Measurements from ENCODE around the gene TM4SF4. TPM values are rescaled to one million over a fixed set of nuclear protein-coding genes. Genes with fewer than 3 reads are reported as not detected.
A peak's percentile ranks its signal among the peaks of the same experiment; 100 is the strongest.

The TM4SF4 gene
- total RNA-seq, 1 donor from 2014 or later, result not detected

DNA sequence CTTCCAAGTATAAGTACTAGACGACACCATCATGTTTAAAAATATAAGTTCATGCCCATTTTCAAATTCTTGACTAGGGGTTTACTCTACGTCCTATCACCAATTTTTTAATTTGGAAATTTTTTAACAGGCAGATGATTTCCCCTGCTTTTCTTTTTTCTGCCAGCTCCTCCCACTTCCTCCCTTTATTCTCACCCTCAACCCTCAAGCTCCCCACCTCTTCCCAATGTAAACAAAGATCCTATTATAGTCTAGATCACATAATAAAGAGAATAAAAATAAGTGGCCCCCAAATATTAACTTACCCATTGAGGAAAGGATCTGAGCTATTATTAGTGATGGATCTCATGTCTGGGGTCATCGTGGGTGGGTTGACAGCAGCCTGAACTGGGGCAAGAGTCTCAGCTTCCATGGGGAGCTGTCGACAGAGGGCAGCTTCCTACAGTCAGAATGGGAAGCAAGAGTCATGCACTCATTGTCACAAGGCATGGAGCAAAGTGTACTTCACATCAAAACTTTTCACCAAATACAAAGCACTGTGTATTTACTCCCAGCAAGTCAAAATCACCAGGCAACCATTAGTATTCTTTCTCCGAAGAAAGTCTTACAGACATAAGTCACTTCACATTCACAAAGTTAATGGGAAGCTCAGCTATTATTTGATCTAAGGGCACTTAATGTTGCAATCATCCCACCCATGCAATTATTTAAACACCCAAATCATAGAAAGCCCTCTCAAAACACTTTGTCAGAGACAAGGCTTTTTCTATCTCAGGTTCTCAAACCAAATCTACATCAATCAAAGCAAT is 53.2 kb downstream of the TM4SF4 start:
- Histone ChIP-seq H3K27ac (ENCODE audit: low read depth, low read length) (no peak overlapping the region), H3K36me3 (ENCODE audit: insufficient read depth, low read length) (peaks cover 20% of the 10 kb centered on the region), H3K4me1 (ENCODE audit: insufficient read depth, low read length) (peaks cover 11% of the 10 kb centered on the region), H3K4me3 (ENCODE audit: insufficient read depth, low read depth, low read length) (no peak overlapping the region), H3K9me3 (ENCODE audit: insufficient read depth, low read depth, low read length) (no peaks in the 10 kb centered on the region), H3K79me2 (ENCODE audit: insufficient read depth, low read length) (peaks cover 58% of the 10 kb centered on the region), H3K4me2 (ENCODE audit: low read length) (no peak overlapping the region), H2AFZ (ENCODE audit: low read depth, low read length) (no peak overlapping the region), H3K27me3 (ENCODE audit: insufficient read depth, low read length) (no peaks in the 10 kb centered on the region), H3K9ac (ENCODE audit: low read length) (no peak overlapping the region), H4K20me1 (ENCODE audit: insufficient read depth, low read length) (peaks cover 20% of the 10 kb centered on the region)
- Mint-ChIP-seq H3K4me1 (ENCODE audit: low read depth, unreplicated experiment) (peaks cover 29% of the 10 kb centered on the region), H3K36me3 (ENCODE audit: low read depth, unreplicated experiment) (peaks cover 17% of the 10 kb centered on the region), H3K9me3 (ENCODE audit: unreplicated experiment) (no peaks in the 10 kb centered on the region), H3K27ac (ENCODE audit: unreplicated experiment) (peak overlapping the region; percentile 67), H3K27me3 (ENCODE audit: low read depth, unreplicated experiment) (no peaks in the 10 kb centered on the region), H3K4me3 (ENCODE audit: unreplicated experiment) (no peak overlapping the region)
- no peak for DNase-seq (ENCODE audit: low read depth)
- FAIRE-seq, result no peak
- TF ChIP-seq, protein P1, sequence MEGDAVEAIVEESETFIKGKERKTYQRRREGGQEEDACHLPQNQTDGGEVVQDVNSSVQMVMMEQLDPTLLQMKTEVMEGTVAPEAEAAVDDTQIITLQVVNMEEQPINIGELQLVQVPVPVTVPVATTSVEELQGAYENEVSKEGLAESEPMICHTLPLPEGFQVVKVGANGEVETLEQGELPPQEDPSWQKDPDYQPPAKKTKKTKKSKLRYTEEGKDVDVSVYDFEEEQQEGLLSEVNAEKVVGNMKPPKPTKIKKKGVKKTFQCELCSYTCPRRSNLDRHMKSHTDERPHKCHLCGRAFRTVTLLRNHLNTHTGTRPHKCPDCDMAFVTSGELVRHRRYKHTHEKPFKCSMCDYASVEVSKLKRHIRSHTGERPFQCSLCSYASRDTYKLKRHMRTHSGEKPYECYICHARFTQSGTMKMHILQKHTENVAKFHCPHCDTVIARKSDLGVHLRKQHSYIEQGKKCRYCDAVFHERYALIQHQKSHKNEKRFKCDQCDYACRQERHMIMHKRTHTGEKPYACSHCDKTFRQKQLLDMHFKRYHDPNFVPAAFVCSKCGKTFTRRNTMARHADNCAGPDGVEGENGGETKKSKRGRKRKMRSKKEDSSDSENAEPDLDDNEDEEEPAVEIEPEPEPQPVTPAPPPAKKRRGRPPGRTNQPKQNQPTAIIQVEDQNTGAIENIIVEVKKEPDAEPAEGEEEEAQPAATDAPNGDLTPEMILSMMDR (IDR thresholded peaks at IDR 0.05; ENCODE audit: insufficient read depth, low read depth, low read length), result peak; percentile 18
- no peak for TF ChIP-seq EZH2 (IDR thresholded peaks at IDR 0.05; ENCODE audit: insufficient read depth, low read length)

- TF ChIP-seq, protein P1 (IDR thresholded peaks at IDR 0.05; ENCODE audit: insufficient read depth, low read depth, low read length), result no peak
- Histone ChIP-seq H3K4me3 (ENCODE audit: insufficient read depth, low read depth, low read length) (no peak overlapping the region), H3K79me2 (ENCODE audit: insufficient read depth, low read length) (peaks cover 64% of the 10 kb centered on the region), H3K4me1 (ENCODE audit: insufficient read depth, low read length) (peaks cover 14% of the 10 kb centered on the region), H3K4me2 (ENCODE audit: low read length) (no peak overlapping the region), H3K27me3 (ENCODE audit: insufficient read depth, low read length) (no peaks in the 10 kb centered on the region), H4K20me1 (ENCODE audit: insufficient read depth, low read length) (peaks cover 22% of the 10 kb centered on the region), H2AFZ (ENCODE audit: low read depth, low read length) (no peak overlapping the region), H3K36me3 (ENCODE audit: insufficient read depth, low read length) (peaks cover 24% of the 10 kb centered on the region), H3K9ac (ENCODE audit: low read length) (no peak overlapping the region), H3K27ac (ENCODE audit: low read depth, low read length) (no peak overlapping the region), H3K9me3 (ENCODE audit: insufficient read depth, low read depth, low read length) (no peaks in the 10 kb centered on the region)
- Mint-ChIP-seq H3K27me3 (ENCODE audit: low read depth, unreplicated experiment) (no peaks in the 10 kb centered on the region), H3K9me3 (ENCODE audit: unreplicated experiment) (no peaks in the 10 kb centered on the region), H3K36me3 (ENCODE audit: low read depth, unreplicated experiment) (peaks cover 17% of the 10 kb centered on the region), H3K4me3 (ENCODE audit: unreplicated experiment) (no peak overlapping the region), H3K4me1 (ENCODE audit: low read depth, unreplicated experiment) (peaks cover 34% of the 10 kb centered on the region), H3K27ac (ENCODE audit: unreplicated experiment) (peak overlapping the region; percentile 64)
- FAIRE-seq (no peak), DNase-seq (ENCODE audit: low read depth) (no peak)
These were observed 53.8 kb downstream of the TM4SF4 start for GRCh38 chr3:149528340-149528650.

DNA sequence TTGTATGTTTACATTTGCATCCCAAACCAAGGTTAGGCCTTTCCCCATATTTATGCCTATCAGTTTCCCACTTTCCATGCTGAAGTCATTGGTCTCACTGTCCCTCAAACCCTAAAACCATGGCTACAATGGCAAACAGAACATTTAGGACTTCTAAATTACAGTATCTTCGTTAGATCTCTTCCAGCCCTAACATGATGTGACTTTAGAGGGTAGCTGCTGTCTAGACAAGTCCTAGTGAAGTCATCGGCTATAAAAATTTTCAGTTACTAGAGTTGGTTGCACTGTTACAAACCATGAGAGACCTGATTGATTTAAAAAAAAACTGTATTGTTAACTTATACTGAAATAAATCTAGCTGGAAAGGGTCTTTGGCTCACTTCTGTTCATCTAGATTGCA is 54.6 kb downstream of the TM4SF4 start:
- no peak overlapping the region for H3K9ac ChIP-seq (ENCODE audit: low read length)
- H3K4me3 Mint-ChIP-seq (ENCODE audit: unreplicated experiment), result no peak overlapping the region
- no peaks in the 10 kb centered on the region for H3K27me3 Mint-ChIP-seq (ENCODE audit: low read depth, unreplicated experiment)
- no peak overlapping the region for H3K27ac ChIP-seq (ENCODE audit: low read depth, low read length)
- H4K20me1 ChIP-seq (ENCODE audit: insufficient read depth, low read length), result peaks cover 16% of the 10 kb centered on the region
- TF ChIP-seq, protein P1 (IDR thresholded peaks at IDR 0.05; ENCODE audit: insufficient read depth, low read depth, low read length), result no peak
- TF ChIP-seq EZH2 (IDR thresholded peaks at IDR 0.05; ENCODE audit: insufficient read depth, low read length), result no peak
- H3K4me1 ChIP-seq (ENCODE audit: insufficient read depth, low read length), result peaks cover 15% of the 10 kb centered on the region
- peaks cover 11% of the 10 kb centered on the region for H3K36me3 Mint-ChIP-seq (ENCODE audit: low read depth, unreplicated experiment)
- H2AFZ ChIP-seq (ENCODE audit: low read depth, low read length), result no peak overlapping the region
- H3K4me1 Mint-ChIP-seq (ENCODE audit: low read depth, unreplicated experiment), result peaks cover 40% of the 10 kb centered on the region
- no peaks in the 10 kb centered on the region for H3K9me3 ChIP-seq (ENCODE audit: insufficient read depth, low read depth, low read length)
- no peak overlapping the region for H3K4me3 ChIP-seq (ENCODE audit: insufficient read depth, low read depth, low read length)
- FAIRE-seq (no peak), DNase-seq (ENCODE audit: low read depth) (no peak)
- peaks cover 19% of the 10 kb centered on the region for H3K36me3 ChIP-seq (ENCODE audit: insufficient read depth, low read length)
- H3K79me2 ChIP-seq (ENCODE audit: insufficient read depth, low read length), result peaks cover 70% of the 10 kb centered on the region
- no peak overlapping the region for H3K4me2 ChIP-seq (ENCODE audit: low read length)
- no peaks in the 10 kb centered on the region for H3K27me3 ChIP-seq (ENCODE audit: insufficient read depth, low read length)
- H3K9me3 Mint-ChIP-seq (ENCODE audit: unreplicated experiment), result no peaks in the 10 kb centered on the region
- H3K27ac Mint-ChIP-seq (ENCODE audit: unreplicated experiment), result peak overlapping the region; percentile 34

Data from astrocyte (in vitro differentiated cells and primary cell).